PFSK-1 (cell line): Measurements from ENCODE around the gene NUDCD3.

ENCODE experiments used
- POLR2AphosphoS5 ChIP-seq: IDR thresholded peaks from 2 replicates; pipeline ENCODE4 v1.6.1; 2012; ENCODE audit warnings: low read depth, mild to moderate bottlenecking, control low read depth, low read length, moderate library complexity
- SIN3A ChIP-seq: IDR thresholded peaks from 2 replicates; pipeline ENCODE4 v1.6.1; 2012; ENCODE audit warnings: mild to moderate bottlenecking, low read length, moderate library complexity, borderline replicate concordance; ENCODE audit not compliant: insufficient read depth
- TAF1 ChIP-seq: IDR thresholded peaks from 2 replicates; pipeline ENCODE4 v1.6.1; 2012; ENCODE audit warnings: low read length, control low read depth, borderline replicate concordance; ENCODE audit not compliant: insufficient read depth

DNA sequence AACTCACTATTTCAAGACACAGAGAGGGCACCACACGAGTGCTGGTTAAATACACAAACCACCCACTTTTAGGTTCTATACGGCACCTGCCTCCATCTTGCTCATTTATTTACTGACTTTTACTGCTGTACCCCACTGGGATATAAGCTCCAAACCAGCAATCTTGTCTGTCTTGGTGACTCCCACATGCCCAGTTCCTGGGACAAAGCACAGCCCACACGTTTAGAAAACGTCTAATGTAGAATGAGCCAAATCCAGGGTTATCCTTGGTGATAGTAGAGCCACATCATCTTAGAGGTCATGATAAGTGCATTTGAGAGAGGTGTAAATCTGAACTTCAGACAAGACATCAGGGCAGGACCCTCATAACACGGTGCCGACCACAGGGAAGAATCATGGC is 73.5 kb downstream of the NUDCD3 start:
- no peak for TF ChIP-seq POLR2AphosphoS5
- TF ChIP-seq TAF1 = no peak
- no peak for TF ChIP-seq SIN3A
